ENCODE data around the gene WDR70.

DNA sequence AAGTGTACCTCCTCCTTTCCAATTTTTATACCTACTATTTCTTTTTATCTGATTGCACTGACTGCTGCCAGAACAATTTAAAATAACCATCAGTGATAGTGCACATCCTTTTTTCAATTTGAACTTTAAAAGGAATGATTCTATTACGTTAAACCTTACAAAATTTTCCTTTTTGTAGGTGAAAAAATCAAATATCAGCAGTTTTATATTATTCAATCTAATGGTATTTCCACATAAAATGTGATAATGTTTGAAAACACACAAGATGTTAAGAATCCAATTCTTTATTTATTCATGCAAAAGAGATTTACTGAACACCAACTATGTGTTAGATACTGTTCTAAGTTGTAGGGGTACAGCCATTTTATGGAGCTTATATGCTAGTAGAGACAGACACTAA, 355.0 kb downstream of the WDR70 start:
- TF ChIP-seq, protein P1, sequence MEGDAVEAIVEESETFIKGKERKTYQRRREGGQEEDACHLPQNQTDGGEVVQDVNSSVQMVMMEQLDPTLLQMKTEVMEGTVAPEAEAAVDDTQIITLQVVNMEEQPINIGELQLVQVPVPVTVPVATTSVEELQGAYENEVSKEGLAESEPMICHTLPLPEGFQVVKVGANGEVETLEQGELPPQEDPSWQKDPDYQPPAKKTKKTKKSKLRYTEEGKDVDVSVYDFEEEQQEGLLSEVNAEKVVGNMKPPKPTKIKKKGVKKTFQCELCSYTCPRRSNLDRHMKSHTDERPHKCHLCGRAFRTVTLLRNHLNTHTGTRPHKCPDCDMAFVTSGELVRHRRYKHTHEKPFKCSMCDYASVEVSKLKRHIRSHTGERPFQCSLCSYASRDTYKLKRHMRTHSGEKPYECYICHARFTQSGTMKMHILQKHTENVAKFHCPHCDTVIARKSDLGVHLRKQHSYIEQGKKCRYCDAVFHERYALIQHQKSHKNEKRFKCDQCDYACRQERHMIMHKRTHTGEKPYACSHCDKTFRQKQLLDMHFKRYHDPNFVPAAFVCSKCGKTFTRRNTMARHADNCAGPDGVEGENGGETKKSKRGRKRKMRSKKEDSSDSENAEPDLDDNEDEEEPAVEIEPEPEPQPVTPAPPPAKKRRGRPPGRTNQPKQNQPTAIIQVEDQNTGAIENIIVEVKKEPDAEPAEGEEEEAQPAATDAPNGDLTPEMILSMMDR (IDR thresholded peaks at IDR 0.05; ENCODE audit: insufficient read depth, low read length, poor library complexity, severe bottlenecking): no peak
- TF ChIP-seq EZH2phosphoT487 (conservative IDR thresholded peaks at IDR 0.05; ENCODE audit: low read length): no peak
